HG02623 (cell line): ENCODE results near the gene TMEM184B.

Experiments used
- ATAC-seq: cut with Tn5 transposase; IDR thresholded peaks from one replicate; pipeline ENCODE4 v1.9.1; 2021; ENCODE audit warnings: moderate library complexity; ENCODE audit not compliant: unreplicated experiment

The TMEM184B gene

GRCh38 chr22:38308791-38309498 lies 36.1 kb upstream of the TMEM184B start:
- ATAC-seq: no peak

GRCh38 chr22:38305471-38306448 lies 33.0 kb upstream of the TMEM184B start:
- ATAC-seq: no peak

- ATAC-seq: no peak
Observed at GRCh38 chr22:38304526-38304925, 31.7 kb upstream of the TMEM184B start.

- no peak for ATAC-seq
Observed at GRCh38 chr22:38303974-38304373, 31.2 kb upstream of the TMEM184B start.

- no peak for ATAC-seq
Observed at GRCh38 chr22:38302906-38303305, 30.1 kb upstream of the TMEM184B start.

- no peak for ATAC-seq
Observed at GRCh38 chr22:38300946-38301345, 28.1 kb upstream of the TMEM184B start.

GRCh38 chr22:38300197-38300945 lies 27.6 kb upstream of the TMEM184B start:
- ATAC-seq: no peak

- ATAC-seq: no peak
Observed at GRCh38 chr22:38299770-38300102, 26.9 kb upstream of the TMEM184B start.

GRCh38 chr22:38298312-38299005 lies 25.6 kb upstream of the TMEM184B start:
- ATAC-seq: no peak

- no peak for ATAC-seq
Observed at GRCh38 chr22:38296372-38296771, 23.6 kb upstream of the TMEM184B start.

- no peak for ATAC-seq
Observed at GRCh38 chr22:38295863-38296262, 23.1 kb upstream of the TMEM184B start.

- no peak for ATAC-seq
Observed at GRCh38 chr22:38295339-38295738, 22.5 kb upstream of the TMEM184B start.

- no peak for ATAC-seq
Observed at GRCh38 chr22:38294193-38294592, 21.4 kb upstream of the TMEM184B start.

GRCh38 chr22:38292694-38293093 lies 19.9 kb upstream of the TMEM184B start:
- no peak for ATAC-seq

- no peak for ATAC-seq
Observed at GRCh38 chr22:38291201-38291777, 18.5 kb upstream of the TMEM184B start.

- ATAC-seq: no peak
Observed at GRCh38 chr22:38290347-38290746, 17.5 kb upstream of the TMEM184B start.

- no peak for ATAC-seq
Observed at GRCh38 chr22:38289583-38290082, 16.8 kb upstream of the TMEM184B start.

- ATAC-seq: no peak
Observed at GRCh38 chr22:38286915-38287669, 14.3 kb upstream of the TMEM184B start.

- ATAC-seq: no peak
Observed at GRCh38 chr22:38285018-38285417, 12.2 kb upstream of the TMEM184B start.

- no peak for ATAC-seq
Observed at GRCh38 chr22:38284042-38284402, 11.2 kb upstream of the TMEM184B start.
